GM18505 (cell line): ENCODE measurements around the gene MARCHF9.
A peak's percentile ranks its signal among the peaks of the same experiment; 100 is the strongest.
"Not testable (repeated sequence)": the region's sequence is repeated elsewhere in the genome, so short reads cannot be mapped to it uniquely, and the experiment has no call there.

Experiments
- ATAC-seq: cut with Tn5 transposase; IDR thresholded peaks from one replicate; pipeline ENCODE4 v1.9.1; 2021; ENCODE audit not compliant: unreplicated experiment
- POLR2A ChIP-seq: IDR thresholded peaks from 4 replicates; pipeline ENCODE4 v1.6.1; 2011; ENCODE audit warnings: borderline replicate concordance; ENCODE audit not compliant: insufficient read depth, insufficient read length; ENCODE audit errors: extremely low read depth

MARCHF9 gene

GRCh38 chr12:57720606-57721595 lies 34.0 kb upstream of the MARCHF9 start:
- ATAC-seq: no peak
- TF ChIP-seq POLR2A: no peak

GRCh38 chr12:57721846-57722608 lies 32.9 kb upstream of the MARCHF9 start:
- ATAC-seq: not testable (repeated sequence)

GRCh38 chr12:57722716-57723629 lies 31.9 kb upstream of the MARCHF9 start:
- TF ChIP-seq POLR2A: no peak
- ATAC-seq: no peak

DNA sequence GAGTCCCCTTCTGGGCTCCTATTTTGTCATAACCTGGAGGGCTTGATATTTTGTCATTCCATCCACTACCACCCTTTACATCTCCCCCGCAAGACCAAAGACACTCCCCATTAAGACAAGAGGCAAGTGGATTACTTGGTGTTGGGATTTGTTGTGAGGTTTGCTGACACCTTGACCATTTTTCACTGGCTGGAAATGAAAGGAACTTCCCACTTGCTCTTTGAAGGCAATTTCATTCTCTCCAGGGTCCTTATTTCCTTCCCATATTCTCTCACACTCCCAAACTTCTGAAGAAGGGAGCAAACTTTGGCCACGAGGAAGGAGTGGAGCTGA lies 31.3 kb upstream of the MARCHF9 start:
- TF ChIP-seq POLR2A: no peak
- no peak for ATAC-seq

DNA sequence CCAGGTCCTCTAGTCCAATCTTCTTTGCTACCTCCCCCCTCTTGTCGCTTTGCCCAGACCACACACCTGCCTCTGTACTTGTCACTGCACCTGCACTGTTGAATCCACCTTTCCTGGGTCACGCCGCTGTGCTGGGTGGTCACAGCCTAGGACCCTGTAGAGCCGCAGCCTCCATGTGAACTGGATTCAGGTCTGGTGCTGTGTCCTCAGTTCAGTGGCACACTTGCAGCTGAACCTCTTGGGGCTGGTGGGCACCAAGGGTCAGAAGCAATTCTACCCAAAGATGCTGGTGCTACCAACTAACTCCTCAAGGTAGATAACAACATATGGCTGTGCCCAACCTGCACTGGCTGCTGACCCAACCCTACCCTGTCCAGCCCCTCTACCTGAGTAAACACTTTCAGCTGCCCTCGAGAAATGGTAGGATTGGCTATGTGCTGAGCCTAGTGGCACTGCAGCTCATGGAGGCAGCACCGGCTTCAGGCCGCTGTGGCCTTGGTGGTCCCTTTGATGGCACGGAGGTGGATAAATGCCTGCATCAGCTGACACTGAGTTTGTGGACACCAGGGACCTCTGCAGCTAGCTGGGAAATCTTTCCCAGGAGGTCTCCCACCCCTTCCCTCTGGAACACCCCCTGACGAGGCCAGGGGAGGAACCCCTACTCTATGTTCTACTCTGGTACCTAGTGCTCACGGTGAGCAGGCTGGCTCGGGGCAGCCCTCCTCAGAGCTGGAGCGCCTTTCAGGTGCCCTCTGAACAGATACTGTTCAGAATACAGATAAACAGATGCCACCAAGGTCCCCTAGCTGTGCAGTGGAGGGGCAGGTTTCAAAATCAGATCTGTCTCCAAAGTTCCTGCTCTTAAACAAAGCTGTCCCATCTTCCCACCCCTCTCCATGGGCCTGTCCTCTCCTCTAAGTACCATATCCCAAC lies 30.6 kb upstream of the MARCHF9 start:
- no peak for ATAC-seq
- no peak for TF ChIP-seq POLR2A

DNA sequence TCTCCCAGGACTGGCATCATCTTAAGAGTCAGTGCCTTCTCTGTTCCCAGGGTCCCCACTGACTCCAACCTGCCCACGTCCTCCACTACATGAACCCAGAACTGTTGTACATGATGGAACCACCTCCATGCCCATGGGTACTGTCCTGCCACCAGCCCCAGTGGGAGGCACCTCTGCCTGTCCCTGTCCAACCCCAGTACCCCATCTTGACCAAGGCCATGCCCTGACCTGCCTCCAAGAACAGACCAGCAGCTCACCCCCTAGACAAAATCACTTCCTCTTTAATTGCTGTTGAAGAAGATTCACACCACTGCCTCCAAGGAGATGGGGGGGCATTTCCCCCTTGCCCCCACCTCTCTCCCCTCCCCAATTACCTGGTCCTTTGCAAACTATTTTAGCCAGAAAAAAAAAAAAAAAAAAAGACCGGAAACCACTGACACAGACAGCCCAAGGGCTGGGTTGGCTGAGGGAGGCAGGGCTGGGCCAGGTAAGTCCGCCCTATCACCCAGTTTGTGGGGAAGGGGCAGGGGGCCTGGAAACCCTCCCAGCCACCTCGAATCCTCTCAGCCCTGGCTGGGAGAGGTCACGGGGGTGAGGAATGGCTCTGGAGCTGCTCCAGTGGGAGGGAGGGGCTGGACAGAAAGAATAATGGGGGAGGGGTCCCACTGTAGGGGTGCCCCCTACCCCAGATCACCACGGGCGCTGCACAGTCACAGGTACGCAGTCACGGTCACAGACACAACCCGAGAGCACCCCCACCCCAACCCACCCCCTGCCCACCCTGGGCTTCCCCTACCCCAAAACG lies 29.8 kb upstream of the MARCHF9 start:
- ATAC-seq: no peak
- TF ChIP-seq POLR2A: no peak

- TF ChIP-seq POLR2A: no peak
- no peak for ATAC-seq
These were observed 29.1 kb upstream of the MARCHF9 start for GRCh38 chr12:57725851-57726150.

- no peak for TF ChIP-seq POLR2A
- ATAC-seq: peak; percentile 46
These were observed 28.6 kb upstream of the MARCHF9 start for GRCh38 chr12:57726151-57726883.

- no peak for ATAC-seq
- no peak for TF ChIP-seq POLR2A
These were observed 27.8 kb upstream of the MARCHF9 start for GRCh38 chr12:57726884-57727757.

DNA sequence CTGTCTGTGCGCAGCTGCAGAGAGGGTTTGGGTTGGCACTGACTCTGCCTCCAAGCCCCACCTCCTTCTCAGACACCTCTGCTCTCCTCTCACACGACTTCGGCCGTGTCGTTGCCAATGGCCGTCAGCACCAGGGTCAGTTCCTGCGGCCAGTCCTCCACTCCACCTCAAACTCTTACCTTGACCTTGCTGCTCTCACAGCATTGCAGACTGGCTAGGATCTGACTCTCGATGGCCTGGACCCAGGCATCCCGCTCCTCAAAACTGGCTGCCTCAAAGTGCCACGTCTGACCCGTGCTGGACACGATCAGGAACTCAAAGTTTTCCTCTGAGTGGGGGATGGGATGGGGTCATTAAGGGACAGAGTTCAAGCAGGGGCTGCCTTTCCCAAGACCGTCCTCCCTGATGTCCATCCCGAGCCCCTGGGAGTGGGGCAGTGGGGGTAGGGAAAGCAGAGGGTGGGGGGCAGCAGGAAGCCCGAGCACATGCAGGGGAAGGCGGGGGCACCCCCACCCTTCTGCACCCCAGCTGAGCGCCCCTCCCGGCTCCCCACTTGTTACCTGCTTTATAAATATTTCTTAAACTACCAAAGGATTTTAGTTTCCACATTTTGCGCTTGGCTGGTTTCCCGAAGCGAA lies 27.0 kb upstream of the MARCHF9 start:
- no peak for TF ChIP-seq POLR2A
- ATAC-seq: no peak

DNA sequence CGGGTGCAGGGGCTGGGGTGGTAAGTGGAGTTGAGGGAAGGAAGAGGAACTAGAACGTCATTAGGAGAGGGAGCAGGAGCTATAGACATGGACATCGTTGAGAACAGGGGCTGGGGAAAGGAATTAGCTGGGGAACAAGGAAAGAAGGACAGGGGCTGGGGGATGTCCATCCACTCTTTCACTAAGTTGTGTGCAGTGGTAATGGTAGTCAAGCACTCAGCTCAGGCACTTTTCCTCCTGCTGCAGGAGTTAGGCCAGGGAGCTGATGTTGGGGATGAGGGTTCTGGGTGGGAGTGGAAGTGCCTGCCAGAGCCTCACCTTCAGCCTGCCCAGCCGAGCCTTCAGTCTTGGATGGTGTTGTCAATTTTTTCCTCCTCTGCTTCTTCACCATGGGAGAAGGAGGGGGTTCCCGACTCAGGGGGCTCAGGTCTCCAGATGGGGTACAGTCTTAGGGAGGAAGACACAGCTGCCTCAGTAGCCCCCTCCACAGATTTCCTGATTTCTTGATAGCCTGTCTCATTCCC lies 25.5 kb upstream of the MARCHF9 start:
- no peak for ATAC-seq

More for the DNA sequence above, 25.5 kb upstream of the MARCHF9 start:
- no peak for TF ChIP-seq POLR2A
